SK-N-SH treated with all-trans-retinoic acid at 6 μM for 48 hours (cell line): ENCODE results near the gene H2BK1.

Experiments used
- ATAC-seq: fragments of 200-7000 bp; cut with Tn5 transposase; 3 replicates; pipeline ENCODE4 v1.9.1; 2020; ENCODE audit warnings: mild to moderate bottlenecking, moderate library complexity
- ARNTL ChIP-seq: fragments of 450-650 bp; formaldehyde crosslinking; IDR thresholded peaks from 2 replicates; pipeline ENCODE4 v1.5.0; 2020; ENCODE audit warnings: low read depth, mild to moderate bottlenecking, moderate library complexity, borderline replicate concordance
- BACH2 ChIP-seq: fragments of 250-450 bp; sonication (Bioruptor Pico); IDR thresholded peaks from 2 replicates; pipeline ENCODE4 v1.9.0; 2021; ENCODE audit warnings: mild to moderate bottlenecking, borderline replicate concordance
- CSDC2 ChIP-seq: fragments of 250-450 bp; sonication (Bioruptor Pico); IDR thresholded peaks from 2 replicates; pipeline ENCODE4 v1.5.0; 2020; ENCODE audit warnings: mild to moderate bottlenecking, moderate library complexity
- CSRNP3 ChIP-seq: fragments of 250-450 bp; sonication (Bioruptor Pico); IDR thresholded peaks from 2 replicates; pipeline ENCODE4 v1.5.1; 2021; ENCODE audit warnings: mild to moderate bottlenecking, moderate library complexity
- ESRRG ChIP-seq: fragments of 250-450 bp; sonication (Bioruptor Pico); IDR thresholded peaks from 2 replicates; pipeline ENCODE4 v1.6.1; 2021; ENCODE audit warnings: mild to moderate bottlenecking
- GLIS3 ChIP-seq: fragments of 250-450 bp; sonication (Bioruptor Pico); IDR thresholded peaks from 2 replicates; pipeline ENCODE4 v1.5.0; 2020; ENCODE audit warnings: mild to moderate bottlenecking, moderate library complexity
- ISL1 ChIP-seq: fragments of 250-450 bp; sonication (Bioruptor Pico); IDR thresholded peaks from 2 replicates; pipeline ENCODE4 v2.1.2; 2022; ENCODE audit warnings: mild to moderate bottlenecking, moderate library complexity
- POU6F1 ChIP-seq: fragments of 250-450 bp; sonication (Bioruptor Pico); IDR thresholded peaks from 2 replicates; pipeline ENCODE4 v1.8.0; 2021; ENCODE audit warnings: low read depth, mild to moderate bottlenecking, moderate library complexity, borderline replicate concordance
- PPARA ChIP-seq: fragments of 250-450 bp; sonication (Bioruptor Pico); IDR thresholded peaks from 2 replicates; pipeline ENCODE4 v1.5.0; 2020; ENCODE audit warnings: mild to moderate bottlenecking, borderline replicate concordance
- RARB ChIP-seq: fragments of 250-450 bp; sonication (Bioruptor Pico); IDR thresholded peaks from 2 replicates; pipeline ENCODE4 v1.8.0; 2021; ENCODE audit warnings: mild to moderate bottlenecking, moderate library complexity
- SNAI2 ChIP-seq: fragments of 250-450 bp; sonication (Bioruptor Pico); IDR thresholded peaks from 2 replicates; pipeline ENCODE4 v1.5.0; 2020; ENCODE audit warnings: mild to moderate bottlenecking, moderate library complexity
- TCF4 ChIP-seq: fragments of 250-450 bp; sonication (Bioruptor Pico); IDR thresholded peaks from 2 replicates; pipeline ENCODE4 v1.8.0; 2021; ENCODE audit warnings: mild to moderate bottlenecking, moderate library complexity, borderline replicate concordance
- TOX ChIP-seq: fragments of 250-450 bp; sonication (Bioruptor Pico); IDR thresholded peaks from 2 replicates; pipeline ENCODE4 v1.8.0; 2021; ENCODE audit warnings: mild to moderate bottlenecking, moderate library complexity, borderline replicate concordance
- TSHZ2 ChIP-seq: fragments of 250-450 bp; sonication (Bioruptor Pico); IDR thresholded peaks from 2 replicates; pipeline ENCODE4 v1.5.0; 2020; ENCODE audit warnings: mild to moderate bottlenecking, moderate library complexity
- ZC3H10 ChIP-seq: fragments of 250-450 bp; sonication (Bioruptor Pico); IDR thresholded peaks from 2 replicates; pipeline ENCODE4 v1.5.1; 2021; ENCODE audit warnings: mild to moderate bottlenecking, moderate library complexity
- ZFP3 ChIP-seq: fragments of 250-450 bp; sonication (Bioruptor Pico); IDR thresholded peaks from 2 replicates; pipeline ENCODE4 v1.5.0; 2020; ENCODE audit warnings: mild to moderate bottlenecking, moderate library complexity
- ZNF565 ChIP-seq: fragments of 450-650 bp; formaldehyde crosslinking; conservative IDR thresholded peaks from 2 replicates; pipeline ENCODE4 v1.5.0; 2020; ENCODE audit warnings: low read depth, mild to moderate bottlenecking, moderate library complexity
- ZNF70 ChIP-seq: fragments of 450-650 bp; formaldehyde crosslinking; IDR thresholded peaks from 2 replicates; pipeline ENCODE4 v1.5.0; 2020; ENCODE audit warnings: mild to moderate bottlenecking, moderate library complexity
- ZNF8 ChIP-seq: fragments of 450-650 bp; formaldehyde crosslinking; IDR thresholded peaks from 2 replicates; pipeline ENCODE4 v1.5.0; 2020; ENCODE audit warnings: mild to moderate bottlenecking, moderate library complexity
- TF ChIP-seq, protein P1 (sequence below): fragments of 250-450 bp; sonication (Bioruptor Pico); IDR thresholded peaks from 2 replicates; pipeline ENCODE4 v1.8.0; 2020; ENCODE audit warnings: mild to moderate bottlenecking, moderate library complexity, borderline replicate concordance
- TF ChIP-seq, protein P2 (sequence below): fragments of 250-450 bp; sonication (Bioruptor Pico); IDR thresholded peaks from 2 replicates; pipeline ENCODE4 v1.5.1; 2020; ENCODE audit warnings: low read depth, mild to moderate bottlenecking, moderate library complexity

Gene H2BK1

GRCh38 chr7:151210087-151210854 lies at the start of gene H2BK1:
Gene H2BK1 (minus strand): TSS chr7:151210488. CDS start chr7:151210318, 170 bp downstream.
- ATAC-seq: no peak
- no peak for TF ChIP-seq ZC3H10 (CRISPR knock-in tag)
- no peak for TF ChIP-seq TOX (CRISPR knock-in tag)
- TF ChIP-seq, protein P1, sequence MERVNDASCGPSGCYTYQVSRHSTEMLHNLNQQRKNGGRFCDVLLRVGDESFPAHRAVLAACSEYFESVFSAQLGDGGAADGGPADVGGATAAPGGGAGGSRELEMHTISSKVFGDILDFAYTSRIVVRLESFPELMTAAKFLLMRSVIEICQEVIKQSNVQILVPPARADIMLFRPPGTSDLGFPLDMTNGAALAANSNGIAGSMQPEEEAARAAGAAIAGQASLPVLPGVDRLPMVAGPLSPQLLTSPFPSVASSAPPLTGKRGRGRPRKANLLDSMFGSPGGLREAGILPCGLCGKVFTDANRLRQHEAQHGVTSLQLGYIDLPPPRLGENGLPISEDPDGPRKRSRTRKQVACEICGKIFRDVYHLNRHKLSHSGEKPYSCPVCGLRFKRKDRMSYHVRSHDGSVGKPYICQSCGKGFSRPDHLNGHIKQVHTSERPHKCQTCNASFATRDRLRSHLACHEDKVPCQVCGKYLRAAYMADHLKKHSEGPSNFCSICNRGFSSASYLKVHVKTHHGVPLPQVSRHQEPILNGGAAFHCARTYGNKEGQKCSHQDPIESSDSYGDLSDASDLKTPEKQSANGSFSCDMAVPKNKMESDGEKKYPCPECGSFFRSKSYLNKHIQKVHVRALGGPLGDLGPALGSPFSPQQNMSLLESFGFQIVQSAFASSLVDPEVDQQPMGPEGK (CRISPR knock-in tag): no peak
- no peak for TF ChIP-seq TCF4
- no peak for TF ChIP-seq ISL1
- no peak for TF ChIP-seq ZNF565 (CRISPR knock-in tag)
- no peak for TF ChIP-seq CSRNP3 (CRISPR knock-in tag)
- no peak for TF ChIP-seq RARB (CRISPR knock-in tag)
- TF ChIP-seq, protein P2, sequence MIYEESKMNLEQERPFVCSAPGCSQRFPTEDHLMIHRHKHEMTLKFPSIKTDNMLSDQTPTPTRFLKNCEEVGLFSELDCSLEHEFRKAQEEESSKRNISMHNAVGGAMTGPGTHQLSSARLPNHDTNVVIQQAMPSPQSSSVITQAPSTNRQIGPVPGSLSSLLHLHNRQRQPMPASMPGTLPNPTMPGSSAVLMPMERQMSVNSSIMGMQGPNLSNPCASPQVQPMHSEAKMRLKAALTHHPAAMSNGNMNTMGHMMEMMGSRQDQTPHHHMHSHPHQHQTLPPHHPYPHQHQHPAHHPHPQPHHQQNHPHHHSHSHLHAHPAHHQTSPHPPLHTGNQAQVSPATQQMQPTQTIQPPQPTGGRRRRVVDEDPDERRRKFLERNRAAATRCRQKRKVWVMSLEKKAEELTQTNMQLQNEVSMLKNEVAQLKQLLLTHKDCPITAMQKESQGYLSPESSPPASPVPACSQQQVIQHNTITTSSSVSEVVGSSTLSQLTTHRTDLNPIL (CRISPR knock-in tag): no peak
- TF ChIP-seq ARNTL (CRISPR knock-in tag): no peak
- TF ChIP-seq SNAI2: no peak
- no peak for TF ChIP-seq BACH2 (CRISPR knock-in tag)
- no peak for TF ChIP-seq TSHZ2
- no peak for TF ChIP-seq ZFP3 (CRISPR knock-in tag)
- no peak for TF ChIP-seq ZNF8 (CRISPR knock-in tag)

DNA sequence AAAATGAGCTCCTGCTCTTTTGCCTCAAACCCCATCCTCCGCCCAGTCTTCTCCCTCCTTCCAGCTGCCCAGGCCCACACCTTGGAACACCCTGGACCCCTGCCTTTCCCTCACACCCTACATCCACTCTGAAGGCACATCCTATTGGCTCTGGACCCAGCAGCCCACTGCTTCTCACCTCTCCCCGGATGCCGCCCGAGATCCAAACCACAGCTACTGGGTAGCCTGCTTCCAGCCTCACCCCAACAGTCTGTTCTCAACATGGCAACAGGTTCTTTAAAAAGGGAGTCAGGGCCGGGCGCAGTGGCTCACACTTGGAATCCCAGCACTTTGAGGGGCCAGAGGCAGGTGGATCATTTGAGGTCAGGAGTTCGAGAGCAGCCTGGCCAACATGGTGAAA lies 47.7 kb upstream of the H2BK1 start:
- ATAC-seq: no peak
- TF ChIP-seq ZNF70 (CRISPR knock-in tag) (no peak), ARNTL (CRISPR knock-in tag) (no peak), CSDC2 (CRISPR knock-in tag) (no peak), RARB (CRISPR knock-in tag) (no peak), BACH2 (CRISPR knock-in tag) (no peak), PPARA (CRISPR knock-in tag) (no peak), ZNF565 (CRISPR knock-in tag) (no peak), GLIS3 (CRISPR knock-in tag) (no peak), POU6F1 (CRISPR knock-in tag) (no peak), CSRNP3 (CRISPR knock-in tag) (no peak), SNAI2 (no peak), ZNF8 (CRISPR knock-in tag) (no peak), ESRRG (no peak), TOX (CRISPR knock-in tag) (no peak), ISL1 (no peak)
